Thyroid gland (tissue), 4 donors: Measurements from ENCODE around the gene SLC2A9. TPM values are rescaled to one million over a fixed set of nuclear protein-coding genes. Genes with fewer than 3 reads are reported as not detected.
"Not testable (repeated sequence)": the region's sequence is repeated elsewhere in the genome, so short reads cannot be mapped to it uniquely, and the experiment has no call there.

Experiments
- DNase-seq, 2 donors: peaks; one replicate each; pipeline ENCODE4 v3.0.0-alpha.2; 2019
- H3K27ac ChIP-seq, 3 donors: fragments of 200-600 bp; sonication (generic); 1 replicate in 2 of 3; 2 replicates in 1 of 3; pipeline ENCODE4 v1.5.1; 2016 to 2019; ENCODE audit warnings: mild to moderate bottlenecking in 1 of 3, moderate library complexity in 1 of 3
- H3K27me3 ChIP-seq: fragments of 200-600 bp; sonication (generic); one replicate; pipeline ENCODE4 v1.5.1; 2019
- H3K36me3 ChIP-seq, 2 donors: fragments of 200-600 bp; sonication (generic); one replicate each; pipeline ENCODE4 v1.5.1; 2016 to 2019
- H3K4me1 ChIP-seq, 2 donors: fragments of 200-600 bp; sonication (generic); one replicate each; pipeline ENCODE4 v1.5.1; 2017 to 2019
- H3K4me3 ChIP-seq, 3 donors: fragments of 200-600 bp; sonication (generic); replicated peaks in 1 of 3; 1 replicate in 2 of 3; 2 replicates in 1 of 3; pipeline ENCODE4 v1.5.1; 2016; ENCODE audit warnings: mild to moderate bottlenecking in 1 of 3
- H3K9me3 ChIP-seq: fragments of 200-600 bp; sonication (generic); one replicate; pipeline ENCODE4 v1.5.1; 2017
- POLR2A ChIP-seq, 2 donors: fragments of 450-650 bp; IDR thresholded peaks; one replicate each; pipeline ENCODE4 v1.6.1; 2017; ENCODE audit warnings: antibody characterized with exemption in 2 of 2, mild to moderate bottlenecking in 2 of 2, moderate library complexity in 1 of 2
- WGBS, 2 donors: methylation state at CpG; one replicate each; pipeline ENCODE4 v1.1.5; 2017; 5-methylcytosine and 5-hydroxymethylcytosine counted together
- intact Hi-C: fragments of 100-400 bp; cut with DNase I; formaldehyde crosslinking; loops from one replicate; pipeline ENCODE4 v1.15.1; 2023
- total RNA-seq, 4 donors: library from RNA; depleted of rRNA; stranded (reverse); fragments of >200 nt; gene quantifications; one replicate each; pipeline ENCODE4 v1.2.3, GENCODE V29; 2016
- TF ChIP-seq, protein P1 (sequence below), 6 experiments: fragments of 200-600 bp in 3 of 6; fragments of 450-650 bp in 3 of 6; sonication (generic) in 3 of 6; IDR thresholded peaks; one replicate each; pipeline ENCODE4 v1.5.1; 2016 to 2019; ENCODE audit warnings: antibody characterized with exemption in 6 of 6, mild to moderate bottlenecking in 2 of 6, inconsistent platforms in 1 of 6, moderate library complexity in 1 of 6

The SLC2A9 gene
- total RNA-seq, 4 donors from 2014 or later = 5.0 to 21.2 (median 9.2) TPM

DNA sequence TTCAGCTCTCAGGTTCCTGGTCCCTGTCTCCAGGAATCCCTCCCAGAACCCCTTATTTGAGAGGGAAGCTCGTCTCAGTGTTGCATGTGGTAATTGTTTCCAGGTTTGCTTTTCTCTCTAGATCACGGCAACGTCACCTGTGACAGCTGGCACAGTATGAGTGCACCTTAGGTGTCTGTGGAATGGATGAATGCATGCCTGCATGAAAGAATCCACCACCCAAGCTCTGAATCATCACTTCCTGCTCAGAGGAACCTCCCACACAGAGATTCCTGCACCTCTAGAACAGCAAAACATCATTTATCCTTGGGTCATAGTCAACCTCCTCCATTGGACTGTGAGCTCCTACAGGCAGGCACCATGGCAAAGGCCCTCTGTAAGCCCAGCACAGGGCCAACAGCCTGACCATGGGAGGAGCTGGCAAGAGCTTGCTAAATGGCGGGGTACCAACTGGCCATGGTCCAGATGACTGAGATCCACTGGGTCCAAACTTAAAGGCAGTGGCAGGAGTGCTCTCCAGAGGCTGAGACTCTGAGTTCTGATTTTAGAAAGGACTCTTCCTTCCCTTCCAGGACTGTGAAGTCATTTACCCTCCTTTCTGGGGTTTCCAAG, 116.2 kb downstream of the SLC2A9 start:
- no peaks in the 10 kb centered on the region for H3K9me3 ChIP-seq
- 88 to 94% methylated on average over 4 of the region's 4 CpGs for WGBS, 2 donors
- no peaks in the 10 kb centered on the region for H3K36me3 ChIP-seq
- no peak overlapping the region for H3K4me3 ChIP-seq
- H3K27me3 ChIP-seq = no peaks in the 10 kb centered on the region
- intact Hi-C loops = no loop called here
- H3K4me1 ChIP-seq = no peaks in the 10 kb centered on the region
- DNase-seq = peak in 1 of 2 donors; percentile 10
- TF ChIP-seq POLR2A (IDR thresholded peaks at IDR 0.05) = no peak
- TF ChIP-seq, protein P1, sequence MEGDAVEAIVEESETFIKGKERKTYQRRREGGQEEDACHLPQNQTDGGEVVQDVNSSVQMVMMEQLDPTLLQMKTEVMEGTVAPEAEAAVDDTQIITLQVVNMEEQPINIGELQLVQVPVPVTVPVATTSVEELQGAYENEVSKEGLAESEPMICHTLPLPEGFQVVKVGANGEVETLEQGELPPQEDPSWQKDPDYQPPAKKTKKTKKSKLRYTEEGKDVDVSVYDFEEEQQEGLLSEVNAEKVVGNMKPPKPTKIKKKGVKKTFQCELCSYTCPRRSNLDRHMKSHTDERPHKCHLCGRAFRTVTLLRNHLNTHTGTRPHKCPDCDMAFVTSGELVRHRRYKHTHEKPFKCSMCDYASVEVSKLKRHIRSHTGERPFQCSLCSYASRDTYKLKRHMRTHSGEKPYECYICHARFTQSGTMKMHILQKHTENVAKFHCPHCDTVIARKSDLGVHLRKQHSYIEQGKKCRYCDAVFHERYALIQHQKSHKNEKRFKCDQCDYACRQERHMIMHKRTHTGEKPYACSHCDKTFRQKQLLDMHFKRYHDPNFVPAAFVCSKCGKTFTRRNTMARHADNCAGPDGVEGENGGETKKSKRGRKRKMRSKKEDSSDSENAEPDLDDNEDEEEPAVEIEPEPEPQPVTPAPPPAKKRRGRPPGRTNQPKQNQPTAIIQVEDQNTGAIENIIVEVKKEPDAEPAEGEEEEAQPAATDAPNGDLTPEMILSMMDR (IDR thresholded peaks at IDR 0.05) = no peak
- no peak overlapping the region for H3K27ac ChIP-seq

DNA sequence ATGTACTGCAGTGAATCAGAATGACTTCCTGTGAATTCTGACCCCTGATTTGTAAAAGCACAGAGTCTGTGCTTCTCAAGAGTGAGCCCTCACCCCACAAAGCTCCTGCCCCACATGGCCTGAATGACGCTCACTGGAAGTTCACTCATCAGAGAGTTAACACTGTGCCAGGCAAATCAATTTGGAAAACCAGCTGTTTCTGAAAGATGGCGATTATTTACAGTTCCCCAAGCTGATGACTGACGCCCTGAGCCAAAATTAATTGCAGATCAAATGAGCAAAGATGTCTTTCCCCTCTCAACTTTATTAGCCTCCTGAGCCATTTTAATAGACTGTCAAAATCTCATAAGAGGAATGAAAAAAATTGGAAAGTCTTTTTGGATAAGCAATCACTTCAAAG, 118.0 kb downstream of the SLC2A9 start:
- Histone ChIP-seq H3K27ac (no peak overlapping the region), H3K36me3 (no peaks in the 10 kb centered on the region), H3K9me3 (no peaks in the 10 kb centered on the region), H3K27me3 (no peaks in the 10 kb centered on the region), H3K4me3 (no peak overlapping the region), H3K4me1 (no peaks in the 10 kb centered on the region)
- DNase-seq = no peak
- 94 to 96% methylated on average over 3 of the region's 3 CpGs for WGBS, 2 donors
- intact Hi-C loops = no loop called here
- TF ChIP-seq, protein P1 (IDR thresholded peaks at IDR 0.05) = no peak
- TF ChIP-seq POLR2A (IDR thresholded peaks at IDR 0.05) = no peak

DNA sequence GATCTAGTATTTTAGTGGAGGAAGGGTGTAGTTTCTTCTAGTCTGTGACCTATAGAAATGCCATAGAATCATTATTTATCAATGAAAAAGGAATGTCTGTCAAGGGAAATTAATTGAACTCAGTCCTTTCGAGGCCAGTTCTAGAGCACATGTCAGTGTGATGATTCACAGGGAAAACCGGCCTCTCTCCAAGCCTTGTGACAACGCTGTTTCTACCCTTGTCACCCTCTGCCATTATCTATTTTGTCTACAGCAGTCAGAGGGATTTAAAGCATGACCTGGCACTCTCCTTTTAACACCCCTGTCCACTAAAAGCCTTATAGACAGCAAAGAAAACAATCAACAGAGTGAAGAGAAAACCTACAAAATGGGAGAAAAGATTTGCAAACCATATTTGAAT, 120.0 kb downstream of the SLC2A9 start:
- Histone ChIP-seq H3K9me3 (no peaks in the 10 kb centered on the region), H3K27ac (no peak overlapping the region), H3K27me3 (no peaks in the 10 kb centered on the region), H3K4me1 (no peaks in the 10 kb centered on the region), H3K4me3 (no peak overlapping the region), H3K36me3 (no peaks in the 10 kb centered on the region)
- WGBS, 2 donors = 77 to 85% methylated on average over 3 of the region's 3 CpGs
- intact Hi-C loops = no loop called here
- TF ChIP-seq, protein P1 (IDR thresholded peaks at IDR 0.05) = no peak
- no peak for TF ChIP-seq POLR2A (IDR thresholded peaks at IDR 0.05)
- no peak for DNase-seq

DNA sequence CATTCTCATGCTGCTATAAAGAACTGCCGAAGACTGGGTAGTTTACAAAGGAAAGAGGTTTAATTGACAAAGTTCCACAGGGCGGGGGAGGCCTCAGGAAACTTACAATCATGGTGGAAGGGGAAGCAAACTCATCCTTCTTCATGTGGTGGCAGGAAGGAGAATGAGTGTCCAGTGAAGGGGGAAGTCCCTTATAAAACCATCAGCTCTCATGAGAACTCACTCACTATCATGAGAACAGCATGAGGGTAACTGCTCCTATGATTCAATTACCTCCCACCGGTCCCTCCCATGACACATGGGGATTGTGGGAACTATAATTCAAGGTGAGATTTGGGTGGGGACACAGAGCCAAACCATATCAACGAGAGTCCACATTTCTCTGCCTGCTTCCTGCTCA, 120.7 kb downstream of the SLC2A9 start:
- 65 to 84% methylated on average over 4 of the region's 4 CpGs for WGBS, 2 donors

DNA sequence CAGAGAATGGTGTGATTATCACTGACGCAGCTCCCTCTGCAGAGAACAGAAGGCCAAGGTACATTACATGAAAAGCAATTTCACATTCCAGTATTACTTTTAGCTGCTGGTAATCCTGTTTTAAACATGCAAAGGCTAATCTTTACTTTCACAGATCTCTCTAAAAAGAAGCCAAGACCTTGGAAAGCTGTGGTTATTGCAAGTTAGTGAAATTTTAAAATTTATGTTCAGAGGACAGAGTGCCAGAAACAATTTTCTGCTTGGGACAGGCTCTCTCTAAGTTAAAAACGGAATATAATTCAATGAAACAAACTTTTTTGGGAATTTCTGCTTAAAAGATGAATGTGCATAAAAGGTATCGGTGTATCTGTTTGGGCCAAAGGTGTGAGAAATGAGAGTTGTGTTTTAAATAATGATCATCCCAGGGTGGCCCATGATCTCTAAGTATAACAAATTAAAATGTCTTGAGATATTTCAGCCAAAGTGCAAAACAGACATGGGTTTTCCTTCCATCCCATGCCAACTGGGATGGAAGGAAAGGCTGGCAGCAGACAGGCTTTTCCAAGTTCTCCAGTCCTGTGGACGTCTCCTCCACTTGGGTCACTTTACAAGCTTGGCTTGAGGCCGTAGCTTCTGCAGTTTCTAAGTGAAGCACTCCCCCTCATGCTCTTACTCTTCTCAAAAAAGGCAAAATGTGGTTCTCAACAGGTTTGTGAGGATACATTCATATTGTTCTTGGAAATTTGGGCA, 121.8 kb downstream of the SLC2A9 start:
- no peaks in the 10 kb centered on the region for H3K9me3 ChIP-seq

More for the DNA sequence above, 120.7 kb downstream of the SLC2A9 start:
- H3K4me3 ChIP-seq, H3K4me1 ChIP-seq, DNase-seq, H3K36me3 ChIP-seq, H3K9me3 ChIP-seq, H3K27ac ChIP-seq, intact Hi-C loops, H3K27me3 ChIP-seq: not testable (repeated sequence)

More for the DNA sequence above, 121.8 kb downstream of the SLC2A9 start:
- Histone ChIP-seq H3K36me3 (no peaks in the 10 kb centered on the region), H3K27me3 (no peaks in the 10 kb centered on the region), H3K4me3 (no peak overlapping the region), H3K4me1 (no peaks in the 10 kb centered on the region), H3K27ac (no peak overlapping the region)
- 84 to 87% methylated on average over 5 of the region's 5 CpGs for WGBS, 2 donors
- no peak for TF ChIP-seq POLR2A (IDR thresholded peaks at IDR 0.05)
- TF ChIP-seq, protein P1 (IDR thresholded peaks at IDR 0.05) = no peak
- DNase-seq = no peak
- intact Hi-C loops = no loop called here
